SH-SY5Y (cell line): Measurements from ENCODE around the gene CAMK2A.

Experiments used
- GATA2 ChIP-seq: IDR thresholded peaks from 2 replicates; pipeline ENCODE4 v1.6.1; 2011; ENCODE audit warnings: mild to moderate bottlenecking, low read depth, low read length
- GATA3 ChIP-seq: IDR thresholded peaks from 2 replicates; pipeline ENCODE4 v1.6.1; 2011; ENCODE audit warnings: low read depth, mild to moderate bottlenecking, low read length, moderate library complexity

- TF ChIP-seq GATA2 (no peak), GATA3 (no peak)
Observed at GRCh38 chr5:150186137-150186536, 103.4 kb downstream of the CAMK2A start.
